Progenitor cell of endocrine pancreas (in vitro differentiated cells): ENCODE results near the gene TIMMDC1. TPM values are rescaled to one million over a fixed set of nuclear protein-coding genes. Genes with fewer than 3 reads are reported as not detected.
A peak's percentile ranks its signal among the peaks of the same experiment; 100 is the strongest.

Experiments
- DNase-seq: peaks from one replicate; pipeline ENCODE4 v3.0.0; 2021; ENCODE audit warnings: low spot score; ENCODE audit not compliant: unreplicated experiment
- H3K27ac Mint-ChIP-seq: 2 replicates; pipeline ENCODE4 v1.8.0; 2021; ENCODE audit warnings: mild to moderate bottlenecking, moderate library complexity, mixed read lengths
- H3K27me3 Mint-ChIP-seq: 2 replicates; pipeline ENCODE4 v1.8.0; 2021; ENCODE audit warnings: mixed read lengths
- H3K36me3 Mint-ChIP-seq: 2 replicates; pipeline ENCODE4 v1.8.0; 2022; ENCODE audit warnings: mixed read lengths; ENCODE audit not compliant: insufficient read depth
- H3K4me1 Mint-ChIP-seq: 2 replicates; pipeline ENCODE4 v1.8.0; 2021; ENCODE audit warnings: low read depth, mixed read lengths
- H3K4me3 Mint-ChIP-seq: 2 replicates; pipeline ENCODE4 v1.8.0; 2021; ENCODE audit warnings: low read depth, mild to moderate bottlenecking, moderate library complexity, mixed read lengths
- H3K9me3 Mint-ChIP-seq: 2 replicates; pipeline ENCODE4 v1.8.0; 2021; ENCODE audit warnings: low read depth, mixed read lengths
- long read RNA-seq: library from polyadenylated mRNA; unstranded; transcript quantifications from one replicate; pipeline ENCODE4 v2.0.0, GENCODE V29; 2020
- total RNA-seq: library from RNA; stranded (reverse); gene quantifications from 2 replicates; pipeline ENCODE4 v1.2.1, GENCODE V29; 2021
- TF ChIP-seq, protein P1 (sequence below): fragments of 200-600 bp; sonication (generic); IDR thresholded peaks from one replicate; pipeline ENCODE4 v1.5.0; 2021; ENCODE audit warnings: antibody characterized with exemption, mild to moderate bottlenecking; ENCODE audit not compliant: unreplicated experiment

The TIMMDC1 gene, protein sequence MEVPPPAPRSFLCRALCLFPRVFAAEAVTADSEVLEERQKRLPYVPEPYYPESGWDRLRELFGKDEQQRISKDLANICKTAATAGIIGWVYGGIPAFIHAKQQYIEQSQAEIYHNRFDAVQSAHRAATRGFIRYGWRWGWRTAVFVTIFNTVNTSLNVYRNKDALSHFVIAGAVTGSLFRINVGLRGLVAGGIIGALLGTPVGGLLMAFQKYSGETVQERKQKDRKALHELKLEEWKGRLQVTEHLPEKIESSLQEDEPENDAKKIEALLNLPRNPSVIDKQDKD
- 91.1 and 95.4 TPM in 2 replicates for total RNA-seq
- long read RNA-seq, transcript TIMMDC1-208 (7 exons, 2,394 nt) = major isoform, 97 of 132 reads
- long read RNA-seq, partial matches to known transcripts = 16 of 132 reads
- long read RNA-seq, other reads (novel, unspliced or antisense) = 19 of 132 reads

DNA sequence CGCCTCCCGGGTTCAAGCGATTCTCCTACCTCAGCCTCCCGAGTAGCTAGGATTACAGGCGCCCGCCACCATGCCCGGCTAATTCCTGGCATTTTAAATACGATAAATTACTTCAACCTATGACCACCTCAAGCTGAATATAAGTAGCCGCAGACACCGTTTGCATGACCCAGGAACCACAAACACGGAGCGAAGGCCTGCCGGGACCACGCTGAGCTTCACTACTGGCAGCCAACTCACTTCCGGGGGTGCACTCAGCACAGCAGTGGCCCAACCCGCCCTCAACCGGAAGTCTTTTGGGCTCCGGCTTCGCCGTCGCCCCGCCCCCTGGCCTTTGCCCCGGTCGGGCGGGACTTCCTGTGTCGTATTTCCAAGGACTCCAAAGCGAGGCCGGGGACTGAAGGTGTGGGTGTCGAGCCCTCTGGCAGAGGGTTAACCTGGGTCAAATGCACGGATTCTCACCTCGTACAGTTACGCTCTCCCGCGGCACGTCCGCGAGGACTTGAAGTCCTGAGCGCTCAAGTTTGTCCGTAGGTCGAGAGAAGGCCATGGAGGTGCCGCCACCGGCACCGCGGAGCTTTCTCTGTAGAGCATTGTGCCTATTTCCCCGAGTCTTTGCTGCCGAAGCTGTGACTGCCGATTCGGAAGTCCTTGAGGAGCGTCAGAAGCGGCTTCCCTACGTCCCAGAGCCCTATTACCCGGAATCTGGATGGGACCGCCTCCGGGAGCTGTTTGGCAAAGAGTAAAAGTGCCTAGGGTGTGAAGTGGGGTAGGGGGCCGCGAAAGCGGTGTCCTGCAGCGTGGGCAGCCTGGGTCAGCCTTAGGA, at the start of gene TIMMDC1:
Gene TIMMDC1 (plus strand): TSS at position 362 of the 826 bp plus-strand sequence. CDS start 187 bp downstream, at position 549.
- peak; percentile 93 for DNase-seq
- no peaks in the 10 kb centered on the region for H3K36me3 Mint-ChIP-seq
- peak within 1 kb of the TSS; percentile 99 for H3K27ac Mint-ChIP-seq
- TF ChIP-seq, protein P1, sequence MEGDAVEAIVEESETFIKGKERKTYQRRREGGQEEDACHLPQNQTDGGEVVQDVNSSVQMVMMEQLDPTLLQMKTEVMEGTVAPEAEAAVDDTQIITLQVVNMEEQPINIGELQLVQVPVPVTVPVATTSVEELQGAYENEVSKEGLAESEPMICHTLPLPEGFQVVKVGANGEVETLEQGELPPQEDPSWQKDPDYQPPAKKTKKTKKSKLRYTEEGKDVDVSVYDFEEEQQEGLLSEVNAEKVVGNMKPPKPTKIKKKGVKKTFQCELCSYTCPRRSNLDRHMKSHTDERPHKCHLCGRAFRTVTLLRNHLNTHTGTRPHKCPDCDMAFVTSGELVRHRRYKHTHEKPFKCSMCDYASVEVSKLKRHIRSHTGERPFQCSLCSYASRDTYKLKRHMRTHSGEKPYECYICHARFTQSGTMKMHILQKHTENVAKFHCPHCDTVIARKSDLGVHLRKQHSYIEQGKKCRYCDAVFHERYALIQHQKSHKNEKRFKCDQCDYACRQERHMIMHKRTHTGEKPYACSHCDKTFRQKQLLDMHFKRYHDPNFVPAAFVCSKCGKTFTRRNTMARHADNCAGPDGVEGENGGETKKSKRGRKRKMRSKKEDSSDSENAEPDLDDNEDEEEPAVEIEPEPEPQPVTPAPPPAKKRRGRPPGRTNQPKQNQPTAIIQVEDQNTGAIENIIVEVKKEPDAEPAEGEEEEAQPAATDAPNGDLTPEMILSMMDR = no peak
- peaks cover 14% of the 10 kb centered on the region for H3K4me1 Mint-ChIP-seq
- no peaks in the 10 kb centered on the region for H3K27me3 Mint-ChIP-seq
- H3K4me3 Mint-ChIP-seq = peak within 1 kb of the TSS; percentile 100
- H3K9me3 Mint-ChIP-seq = no peaks in the 10 kb centered on the region

- no peak for DNase-seq
- Mint-ChIP-seq H3K36me3 (peaks cover 21% of the 10 kb centered on the region), H3K27ac (peak overlapping the region; percentile 61), H3K4me3 (no peak overlapping the region), H3K27me3 (no peaks in the 10 kb centered on the region), H3K9me3 (no peaks in the 10 kb centered on the region), H3K4me1 (no peaks in the 10 kb centered on the region)
- TF ChIP-seq, protein P1 = no peak
Measured at GRCh38 chr3:119453822-119454221, 44.5 kb upstream of the TIMMDC1 start.

DNA sequence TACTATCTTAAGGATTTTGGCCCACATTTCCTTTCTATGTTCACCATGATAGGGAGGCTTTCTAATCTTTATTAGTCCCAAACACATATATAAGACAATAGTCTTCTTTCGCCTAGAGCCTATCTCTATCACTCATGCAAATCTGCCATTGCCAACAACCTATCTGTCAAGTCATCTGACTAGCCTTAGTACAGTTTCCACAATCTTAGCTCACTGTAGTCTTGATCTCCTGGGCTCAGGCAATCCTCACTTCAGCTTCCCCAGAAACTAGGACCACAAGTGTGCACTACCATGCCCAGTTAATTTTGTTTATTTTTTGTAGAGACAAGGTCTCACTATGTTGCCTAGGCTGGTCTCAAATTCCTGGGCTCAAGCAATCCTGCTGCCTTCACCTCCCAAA, 41.9 kb upstream of the TIMMDC1 start:
- TF ChIP-seq, protein P1 = no peak
- H3K4me3 Mint-ChIP-seq = no peak overlapping the region
- no peaks in the 10 kb centered on the region for H3K4me1 Mint-ChIP-seq
- no peak for DNase-seq
- H3K27ac Mint-ChIP-seq = no peak overlapping the region
- peaks cover 14% of the 10 kb centered on the region for H3K36me3 Mint-ChIP-seq
- no peaks in the 10 kb centered on the region for H3K27me3 Mint-ChIP-seq
- H3K9me3 Mint-ChIP-seq = no peaks in the 10 kb centered on the region

- Mint-ChIP-seq H3K4me3 (no peak overlapping the region), H3K4me1 (peaks cover 2% of the 10 kb centered on the region), H3K36me3 (peaks cover 11% of the 10 kb centered on the region), H3K9me3 (no peaks in the 10 kb centered on the region), H3K27me3 (no peaks in the 10 kb centered on the region), H3K27ac (no peak overlapping the region)
- TF ChIP-seq, protein P1 = no peak
- DNase-seq = no peak
Measured at GRCh38 chr3:119457246-119457645, 41.1 kb upstream of the TIMMDC1 start.
